ENCODE results near the gene SOX2.

- TF ChIP-seq YY1 (IDR thresholded peaks at IDR 0.05; ENCODE audit: insufficient read depth, insufficient read length) = no peak
- TF ChIP-seq SUZ12 (IDR thresholded peaks at IDR 0.05; ENCODE audit: extremely low read depth, insufficient read depth, insufficient read length) = no peak
These were observed 7.9 kb upstream of the SOX2 start for GRCh38 chr3:181703601-181704420.
